Ovary (tissue), 3 donors: Measurements from ENCODE around the gene BLVRA.

ENCODE experiments used
- CTCF ChIP-seq, 3 donors: fragments of 450-650 bp in 2 of 3; fragments of 200-600 bp in 1 of 3; IDR thresholded peaks; one replicate each; pipeline versions ENCODE4 v1.5.1 to v1.8.0; 2016 to 2022; ENCODE audit warnings: antibody characterized with exemption in 3 of 3, mild to moderate bottlenecking in 1 of 3
- POLR2A ChIP-seq: fragments of 450-650 bp; IDR thresholded peaks from one replicate; pipeline ENCODE4 v1.6.1; 2017; ENCODE audit warnings: antibody characterized with exemption, mild to moderate bottlenecking, moderate library complexity
- donor health status: DM: no; HTN: no; CAD: no.

GRCh38 chr7:43781726-43782607 is 23.5 kb downstream of the BLVRA start:
- no peak for TF ChIP-seq CTCF (IDR thresholded peaks at IDR 0.05)
- TF ChIP-seq POLR2A: no peak
